Stomach (tissue), 9 donors: ENCODE measurements around the gene DYDC2. TPM values are rescaled to one million over a fixed set of nuclear protein-coding genes. Genes with fewer than 3 reads are reported as not detected.

ENCODE experiments used
- DNase-seq, 2 donors: peaks; one replicate each; pipeline versions ENCODE4 v3.0.0 to v3.0.0-alpha.2; 2013 to 2019
- H3K27ac ChIP-seq, 5 donors: fragments of 200-600 bp in 4 of 5; sonication (generic) in 4 of 5; one replicate each; pipeline ENCODE4 v1.5.1; 2013 to 2019; ENCODE audit warnings: mild to moderate bottlenecking in 1 of 5, moderate library complexity in 1 of 5
- H3K27me3 ChIP-seq, 3 donors: fragments of 200-600 bp; sonication (generic); one replicate each; pipeline ENCODE4 v1.5.1; 2017 to 2019; ENCODE audit warnings: mixed run types in 1 of 3
- H3K36me3 ChIP-seq, 4 donors: fragments of 200-600 bp; sonication (generic); 1 replicate in 3 of 4; 2 replicates in 1 of 4; pipeline ENCODE4 v1.5.1; 2016 to 2019
- H3K4me1 ChIP-seq, 4 donors: fragments of 200-600 bp; sonication (generic); one replicate each; pipeline ENCODE4 v1.5.1; 2016 to 2019
- H3K4me3 ChIP-seq, 4 donors: fragments of 200-600 bp; sonication (generic) in 3 of 4; one replicate each; pipeline ENCODE4 v1.5.1; 2016 to 2019; ENCODE audit warnings: mild to moderate bottlenecking in 1 of 4
- H3K9me3 ChIP-seq, 4 donors: fragments of 200-600 bp; sonication (generic); one replicate each; pipeline ENCODE4 v1.5.1; 2016 to 2019
- CTCF ChIP-seq, 7 experiments: fragments of 450-650 bp in 4 of 7; fragments of 200-600 bp in 3 of 7; sonication (generic) in 3 of 7; IDR thresholded peaks; one replicate each; pipeline ENCODE4 v1.5.1; 2016 to 2019; ENCODE audit warnings: antibody characterized with exemption in 7 of 7, control low read depth in 2 of 7, mild to moderate bottlenecking in 1 of 7
- EP300 ChIP-seq: sonication (generic); formaldehyde crosslinking; IDR thresholded peaks from one replicate; pipeline ENCODE4 v1.6.1; 2017; ENCODE audit warnings: antibody characterized with exemption
- POLR2A ChIP-seq, 4 donors: fragments of 450-650 bp; IDR thresholded peaks; one replicate each; pipeline ENCODE4 v1.6.1; 2016; ENCODE audit warnings: antibody characterized with exemption in 4 of 4, control low read depth in 2 of 4, mild to moderate bottlenecking in 1 of 4, moderate library complexity in 1 of 4
- POLR2AphosphoS5 ChIP-seq, 3 donors: sonication (generic); formaldehyde crosslinking; IDR thresholded peaks; one replicate each; pipeline ENCODE4 v1.6.1; 2016; ENCODE audit warnings: antibody characterized with exemption in 3 of 3
- WGBS, 5 donors: extraction: QIAGEN DNeasy Blood & Tissue Kit in 3 of 5; methylation state at CpG; one replicate each; pipeline versions ENCODE4 v1.1.5 to v1.1.7; 2013 to 2018; 5-methylcytosine and 5-hydroxymethylcytosine counted together
- intact Hi-C: fragments of 100-400 bp; cut with DNase I; formaldehyde crosslinking; loops from one replicate; pipeline ENCODE4 v1.15.1; 2023; ENCODE audit warnings: low total_unique reads
- polyA plus RNA-seq, 3 donors: library from polyadenylated mRNA; stranded (reverse); fragments of 200-250 nt; gene quantifications; one replicate each; pipeline ENCODE4 v1.2.3, GENCODE V29; 2013
- total RNA-seq, 5 donors: library from RNA; depleted of rRNA; stranded (reverse); fragments of >200 nt; gene quantifications; one replicate each; pipeline versions ENCODE4 v1.1.0 to v1.2.3, GENCODE V29; 2014 to 2016
- donor health status: healthy with polysubstance abuse.
- donor health status: Bipolar disorder and iron deficiency.
- donor health status: healthy.

Gene DYDC2
- total and polyA plus RNA-seq, 8 donors: 0.37 to 0.95 TPM; not detected in 6

- no peak for DNase-seq
- intact Hi-C loops: no loop called here
- TF ChIP-seq POLR2A (IDR thresholded peaks at IDR 0.05) (no peak), POLR2AphosphoS5 (IDR thresholded peaks at IDR 0.05) (no peak), CTCF (IDR thresholded peaks at IDR 0.05) (no peak), EP300 (no peak)
- peaks cover 5 to 17% (median 16%) of the 10 kb centered on the region in 4 donors for H3K4me1 ChIP-seq
- H3K27ac ChIP-seq: no peak overlapping the region
- H3K4me3 ChIP-seq: no peak overlapping the region
- 86 to 97% (median 94%) methylated on average over 5 to 22 of the region's 22 CpGs for WGBS, 5 donors
- no peaks in the 10 kb centered on the region for H3K9me3 ChIP-seq
- H3K36me3 ChIP-seq: no peaks in the 10 kb centered on the region
- peaks cover 0 to 33% (median 17%) of the 10 kb centered on the region in 3 donors for H3K27me3 ChIP-seq
These were observed 3.1 kb downstream of the DYDC2 start for GRCh38 chr10:80359644-80360043.

- peaks cover 3 to 39% (median 20%) of the 10 kb centered on the region in 4 donors for H3K9me3 ChIP-seq
- WGBS, 5 donors: 0 to 58% (median 0%) methylated on average over 1 of the region's 1 CpG
- DNase-seq: no peak
- no peaks in the 10 kb centered on the region for H3K4me1 ChIP-seq
- H3K36me3 ChIP-seq: no peaks in the 10 kb centered on the region
- H3K4me3 ChIP-seq: no peak overlapping the region
- intact Hi-C loops: no loop called here
- H3K27ac ChIP-seq: no peak overlapping the region
- no peak for TF ChIP-seq EP300
- no peaks in the 10 kb centered on the region for H3K27me3 ChIP-seq
These were observed 8.9 kb downstream of the DYDC2 start for GRCh38 chr10:80365510-80365909.

- 61 to 80% (median 69%) methylated on average over 6 of the region's 6 CpGs for WGBS, 5 donors
- intact Hi-C loops: no loop called here
- Histone ChIP-seq H3K9me3 (peaks cover 3 to 33% (median 16%) of the 10 kb centered on the region in 4 donors), H3K27me3 (no peaks in the 10 kb centered on the region), H3K4me1 (no peaks in the 10 kb centered on the region), H3K36me3 (no peaks in the 10 kb centered on the region), H3K27ac (no peak overlapping the region), H3K4me3 (no peak overlapping the region)
- no peak for DNase-seq
- TF ChIP-seq CTCF (IDR thresholded peaks at IDR 0.05) (no peak), EP300 (no peak), POLR2AphosphoS5 (IDR thresholded peaks at IDR 0.05) (no peak), POLR2A (IDR thresholded peaks at IDR 0.05) (no peak)
These were observed 14.9 kb downstream of the DYDC2 start for GRCh38 chr10:80371467-80371866.

- Histone ChIP-seq H3K27me3 (no peaks in the 10 kb centered on the region), H3K9me3 (peaks cover 0 to 21% (median 4%) of the 10 kb centered on the region in 4 donors), H3K36me3 (no peaks in the 10 kb centered on the region), H3K4me3 (no peak overlapping the region), H3K4me1 (no peaks in the 10 kb centered on the region), H3K27ac (no peak overlapping the region)
- no peak for TF ChIP-seq CTCF (IDR thresholded peaks at IDR 0.05)
- TF ChIP-seq EP300: no peak
- no peak for TF ChIP-seq POLR2AphosphoS5 (IDR thresholded peaks at IDR 0.05)
- TF ChIP-seq POLR2A (IDR thresholded peaks at IDR 0.05): no peak
- intact Hi-C loops: no loop called here
- 76 to 84% (median 82%) methylated on average over 5 of the region's 5 CpGs for WGBS, 5 donors
- DNase-seq: no peak
These were observed 16.1 kb downstream of the DYDC2 start for GRCh38 chr10:80372675-80373074.

GRCh38 chr10:80373502-80373901, 16.9 kb downstream of the DYDC2 start:
- Histone ChIP-seq H3K9me3 (peaks cover 0 to 13% (median 0%) of the 10 kb centered on the region in 4 donors), H3K27me3 (no peaks in the 10 kb centered on the region), H3K4me1 (peaks cover 0 to 3% (median 0%) of the 10 kb centered on the region in 4 donors), H3K36me3 (no peaks in the 10 kb centered on the region), H3K27ac (no peak overlapping the region), H3K4me3 (no peak overlapping the region)
- intact Hi-C loops: no loop called here
- DNase-seq: no peak
- TF ChIP-seq POLR2A (IDR thresholded peaks at IDR 0.05) (no peak), EP300 (no peak), POLR2AphosphoS5 (IDR thresholded peaks at IDR 0.05) (no peak), CTCF (IDR thresholded peaks at IDR 0.05) (no peak)
- 37 to 58% (median 50%) methylated on average over 2 of the region's 2 CpGs for WGBS, 5 donors
